WTC11 (cell line): ENCODE results near the gene MSLN. TPM values are rescaled to one million over a fixed set of nuclear protein-coding genes. Genes with fewer than 3 reads are reported as not detected.

Source experiments
- CREB1 ChIP-seq: sonication (generic); formaldehyde crosslinking; IDR thresholded peaks from 2 replicates; pipeline ENCODE4 v1.8.0; 2023; ENCODE audit warnings: mild to moderate bottlenecking, missing genetic modification reagents
- CTCF ChIP-seq: fragments of 200-600 bp; IDR thresholded peaks from 2 replicates; pipeline ENCODE4 v1.8.0; 2022; ENCODE audit warnings: antibody characterized with exemption
- ELF4 ChIP-seq: sonication (generic); formaldehyde crosslinking; IDR thresholded peaks from 2 replicates; pipeline ENCODE4 v1.8.1; 2022; ENCODE audit warnings: low read depth, mild to moderate bottlenecking, moderate library complexity, missing genetic modification reagents
- FOXJ3 ChIP-seq: sonication (generic); formaldehyde crosslinking; IDR thresholded peaks from 2 replicates; pipeline ENCODE4 v1.9.0; 2021; ENCODE audit warnings: missing genetic modification reagents, mild to moderate bottlenecking, borderline replicate concordance
- FOXP4 ChIP-seq: sonication (generic); formaldehyde crosslinking; IDR thresholded peaks from 2 replicates; pipeline ENCODE4 v1.8.0; 2022; ENCODE audit warnings: mild to moderate bottlenecking, missing genetic modification reagents
- KAT7 ChIP-seq: sonication (generic); formaldehyde crosslinking; IDR thresholded peaks from 2 replicates; pipeline ENCODE4 v1.8.1; 2023; ENCODE audit warnings: missing genetic modification reagents, mild to moderate bottlenecking, borderline replicate concordance
- MXD4 ChIP-seq: fragments of 250-450 bp; sonication (Bioruptor Pico); IDR thresholded peaks from 2 replicates; pipeline ENCODE4 v1.8.0; 2021; ENCODE audit warnings: mild to moderate bottlenecking, moderate library complexity, borderline replicate concordance
- MYBL2 ChIP-seq: sonication (generic); formaldehyde crosslinking; IDR thresholded peaks from 2 replicates; pipeline ENCODE4 v1.8.1; 2023; ENCODE audit warnings: mild to moderate bottlenecking, moderate library complexity, missing genetic modification reagents
- NFATC4 ChIP-seq: fragments of 250-450 bp; sonication (Bioruptor Pico); IDR thresholded peaks from 2 replicates; pipeline ENCODE4 v1.9.0; 2021; ENCODE audit warnings: mild to moderate bottlenecking
- NFYB ChIP-seq: sonication (generic); formaldehyde crosslinking; conservative IDR thresholded peaks from 2 replicates; pipeline ENCODE4 v1.8.0; 2022; ENCODE audit warnings: low read depth, missing genetic modification reagents
- SMAD3 ChIP-seq: sonication (generic); formaldehyde crosslinking; IDR thresholded peaks from 2 replicates; pipeline ENCODE4 v1.8.0; 2022; ENCODE audit warnings: missing genetic modification reagents, mild to moderate bottlenecking, borderline replicate concordance
- SOX15 ChIP-seq: fragments of 250-450 bp; sonication (Bioruptor Pico); IDR thresholded peaks from 2 replicates; pipeline ENCODE4 v1.9.0; 2021; ENCODE audit warnings: mild to moderate bottlenecking
- TCF7 ChIP-seq: sonication (generic); formaldehyde crosslinking; IDR thresholded peaks from 2 replicates; pipeline ENCODE4 v1.8.0; 2022; ENCODE audit warnings: mild to moderate bottlenecking, low read depth, missing genetic modification reagents, moderate library complexity
- TEAD1 ChIP-seq: sonication (generic); formaldehyde crosslinking; IDR thresholded peaks from 2 replicates; pipeline ENCODE4 v1.8.0; 2022; ENCODE audit warnings: mild to moderate bottlenecking, missing genetic modification reagents
- ZNF121 ChIP-seq: sonication (generic); formaldehyde crosslinking; IDR thresholded peaks from 2 replicates; pipeline ENCODE4 v1.8.0; 2023; ENCODE audit warnings: missing genetic modification reagents
- total RNA-seq: library from RNA; stranded (reverse); gene quantifications from 3 replicates; pipeline ENCODE4 v1.2.3, GENCODE V29; 2021
- TF ChIP-seq, protein P1 (sequence below): sonication (generic); formaldehyde crosslinking; IDR thresholded peaks from 2 replicates; pipeline ENCODE4 v1.8.1; 2022; ENCODE audit warnings: mild to moderate bottlenecking, missing genetic modification reagents, moderate library complexity, borderline replicate concordance
- TF ChIP-seq, protein P2 (sequence below): fragments of 250-450 bp; sonication (Bioruptor Pico); IDR thresholded peaks from 2 replicates; pipeline ENCODE4 v2.1.2; 2022; ENCODE audit warnings: mild to moderate bottlenecking, moderate library complexity
- TF ChIP-seq, protein P3 (sequence below): fragments of 250-450 bp; sonication (Bioruptor Pico); IDR thresholded peaks from 2 replicates; pipeline ENCODE4 v1.9.0; 2021; ENCODE audit warnings: mild to moderate bottlenecking, borderline replicate concordance

The MSLN gene
- total RNA-seq, 1 experiment from 2014 or later: 0.20 TPM

DNA sequence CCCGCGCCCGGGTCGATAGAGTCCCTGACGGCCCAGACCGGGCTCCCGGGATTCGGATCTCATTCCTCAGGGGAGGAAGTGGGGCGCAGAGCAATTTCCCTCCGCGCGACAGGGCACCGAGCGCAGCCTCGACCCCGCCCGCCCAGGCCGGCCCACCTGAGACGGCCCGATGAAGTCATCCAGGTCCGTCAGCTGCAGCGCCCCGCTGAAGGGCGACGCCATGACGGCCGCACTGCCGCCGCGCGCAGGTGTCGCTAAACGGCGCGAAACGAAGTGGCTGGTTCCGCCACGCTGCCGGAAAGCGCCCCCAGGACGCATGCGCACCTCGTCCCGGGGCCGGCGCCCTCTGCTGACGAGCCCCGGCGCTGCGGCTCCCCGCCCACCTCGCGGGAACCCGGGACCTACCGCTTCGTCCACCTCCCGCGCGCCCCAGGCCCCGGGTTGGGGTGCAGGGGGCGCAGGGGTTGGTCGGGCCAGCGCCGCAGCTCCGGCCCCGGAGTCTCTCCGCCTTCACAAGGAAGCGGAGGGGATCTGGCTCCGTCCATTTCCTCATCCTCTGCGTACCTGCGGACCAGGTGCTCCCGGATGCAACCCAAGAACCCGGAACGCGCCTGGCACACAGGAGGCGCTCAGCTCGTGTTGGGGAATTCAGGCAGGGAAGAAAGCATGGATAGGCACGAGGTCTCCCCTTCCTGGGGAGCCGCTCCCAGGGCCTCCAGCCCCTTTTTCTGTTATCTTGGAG lies 19.6 kb upstream of the MSLN start, which contains the start of gene CIAO3 (continued):
- TF ChIP-seq, protein P1, sequence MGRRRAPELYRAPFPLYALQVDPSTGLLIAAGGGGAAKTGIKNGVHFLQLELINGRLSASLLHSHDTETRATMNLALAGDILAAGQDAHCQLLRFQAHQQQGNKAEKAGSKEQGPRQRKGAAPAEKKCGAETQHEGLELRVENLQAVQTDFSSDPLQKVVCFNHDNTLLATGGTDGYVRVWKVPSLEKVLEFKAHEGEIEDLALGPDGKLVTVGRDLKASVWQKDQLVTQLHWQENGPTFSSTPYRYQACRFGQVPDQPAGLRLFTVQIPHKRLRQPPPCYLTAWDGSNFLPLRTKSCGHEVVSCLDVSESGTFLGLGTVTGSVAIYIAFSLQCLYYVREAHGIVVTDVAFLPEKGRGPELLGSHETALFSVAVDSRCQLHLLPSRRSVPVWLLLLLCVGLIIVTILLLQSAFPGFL (CRISPR knock-in tag): 0 out of 2 replicates have a peak, but pooled peaks have one; percentile 38
- no peak for TF ChIP-seq ZNF121 (CRISPR knock-in tag)
- TF ChIP-seq NFYB (CRISPR knock-in tag): no peak
- peak; percentile 78 for TF ChIP-seq FOXP4 (CRISPR knock-in tag)
- no peak for TF ChIP-seq MXD4 (CRISPR knock-in tag)
- TF ChIP-seq SOX15: no peak
- no peak for TF ChIP-seq KAT7 (CRISPR knock-in tag)
- TF ChIP-seq MYBL2 (CRISPR knock-in tag): peak; percentile 88
- TF ChIP-seq, protein P2, sequence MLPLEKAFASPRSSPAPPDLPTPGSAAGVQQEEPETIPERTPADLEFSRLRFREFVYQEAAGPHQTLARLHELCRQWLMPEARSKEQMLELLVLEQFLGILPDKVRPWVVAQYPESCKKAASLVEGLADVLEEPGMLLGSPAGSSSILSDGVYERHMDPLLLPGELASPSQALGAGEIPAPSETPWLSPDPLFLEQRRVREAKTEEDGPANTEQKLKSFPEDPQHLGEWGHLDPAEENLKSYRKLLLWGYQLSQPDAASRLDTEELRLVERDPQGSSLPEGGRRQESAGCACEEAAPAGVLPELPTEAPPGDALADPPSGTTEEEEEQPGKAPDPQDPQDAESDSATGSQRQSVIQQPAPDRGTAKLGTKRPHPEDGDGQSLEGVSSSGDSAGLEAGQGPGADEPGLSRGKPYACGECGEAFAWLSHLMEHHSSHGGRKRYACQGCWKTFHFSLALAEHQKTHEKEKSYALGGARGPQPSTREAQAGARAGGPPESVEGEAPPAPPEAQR (CRISPR knock-in tag): no peak
- no peak for TF ChIP-seq NFATC4 (CRISPR knock-in tag)
- TF ChIP-seq TCF7 (CRISPR knock-in tag): no peak
- TF ChIP-seq ELF4 (CRISPR knock-in tag): no peak
- TF ChIP-seq CTCF: peak; percentile 79
- TF ChIP-seq TEAD1 (CRISPR knock-in tag): peak; percentile 68; the same call in 1 of the 2 replicates
- 0 out of 2 replicates have a peak, but pooled peaks have one; percentile 46 for TF ChIP-seq CREB1
- TF ChIP-seq, protein P3, sequence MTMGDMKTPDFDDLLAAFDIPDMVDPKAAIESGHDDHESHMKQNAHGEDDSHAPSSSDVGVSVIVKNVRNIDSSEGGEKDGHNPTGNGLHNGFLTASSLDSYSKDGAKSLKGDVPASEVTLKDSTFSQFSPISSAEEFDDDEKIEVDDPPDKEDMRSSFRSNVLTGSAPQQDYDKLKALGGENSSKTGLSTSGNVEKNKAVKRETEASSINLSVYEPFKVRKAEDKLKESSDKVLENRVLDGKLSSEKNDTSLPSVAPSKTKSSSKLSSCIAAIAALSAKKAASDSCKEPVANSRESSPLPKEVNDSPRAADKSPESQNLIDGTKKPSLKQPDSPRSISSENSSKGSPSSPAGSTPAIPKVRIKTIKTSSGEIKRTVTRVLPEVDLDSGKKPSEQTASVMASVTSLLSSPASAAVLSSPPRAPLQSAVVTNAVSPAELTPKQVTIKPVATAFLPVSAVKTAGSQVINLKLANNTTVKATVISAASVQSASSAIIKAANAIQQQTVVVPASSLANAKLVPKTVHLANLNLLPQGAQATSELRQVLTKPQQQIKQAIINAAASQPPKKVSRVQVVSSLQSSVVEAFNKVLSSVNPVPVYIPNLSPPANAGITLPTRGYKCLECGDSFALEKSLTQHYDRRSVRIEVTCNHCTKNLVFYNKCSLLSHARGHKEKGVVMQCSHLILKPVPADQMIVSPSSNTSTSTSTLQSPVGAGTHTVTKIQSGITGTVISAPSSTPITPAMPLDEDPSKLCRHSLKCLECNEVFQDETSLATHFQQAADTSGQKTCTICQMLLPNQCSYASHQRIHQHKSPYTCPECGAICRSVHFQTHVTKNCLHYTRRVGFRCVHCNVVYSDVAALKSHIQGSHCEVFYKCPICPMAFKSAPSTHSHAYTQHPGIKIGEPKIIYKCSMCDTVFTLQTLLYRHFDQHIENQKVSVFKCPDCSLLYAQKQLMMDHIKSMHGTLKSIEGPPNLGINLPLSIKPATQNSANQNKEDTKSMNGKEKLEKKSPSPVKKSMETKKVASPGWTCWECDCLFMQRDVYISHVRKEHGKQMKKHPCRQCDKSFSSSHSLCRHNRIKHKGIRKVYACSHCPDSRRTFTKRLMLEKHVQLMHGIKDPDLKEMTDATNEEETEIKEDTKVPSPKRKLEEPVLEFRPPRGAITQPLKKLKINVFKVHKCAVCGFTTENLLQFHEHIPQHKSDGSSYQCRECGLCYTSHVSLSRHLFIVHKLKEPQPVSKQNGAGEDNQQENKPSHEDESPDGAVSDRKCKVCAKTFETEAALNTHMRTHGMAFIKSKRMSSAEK (CRISPR knock-in tag): no peak
- TF ChIP-seq FOXJ3 (CRISPR knock-in tag): no peak
- peak; percentile 22; the same call in 1 of the 2 replicates for TF ChIP-seq SMAD3
